Upper lobe of left lung (tissue), 6 donors: Measurements from ENCODE around the gene ERO1A. TPM values are rescaled to one million over a fixed set of nuclear protein-coding genes. Genes with fewer than 3 reads are reported as not detected.
A peak's percentile ranks its signal among the peaks of the same experiment; 100 is the strongest.

ENCODE experiments used
- ATAC-seq, 2 donors: fragments of 200-7000 bp; cut with Tn5 transposase; one replicate each; pipeline ENCODE4 v1.9.1; 2022; ENCODE audit warnings: mild to moderate bottlenecking in 2 of 2, moderate library complexity in 2 of 2; ENCODE audit not compliant: low FRiP score in 2 of 2
- DNase-seq, 2 donors: peaks; one replicate each; pipeline ENCODE4 v3.0.0-alpha.2; 2019 to 2020
- H3K27ac ChIP-seq, 4 donors: fragments of 200-600 bp; sonication (generic); one replicate each; pipeline ENCODE4 v1.5.1; 2016 to 2019
- H3K27me3 ChIP-seq, 4 donors: fragments of 200-600 bp; sonication (generic); one replicate each; pipeline ENCODE4 v1.5.1; 2017 to 2019
- H3K36me3 ChIP-seq, 4 donors: fragments of 200-600 bp; sonication (generic); one replicate each; pipeline ENCODE4 v1.5.1; 2016 to 2019
- H3K4me1 ChIP-seq, 4 donors: fragments of 200-600 bp; sonication (generic); one replicate each; pipeline ENCODE4 v1.5.1; 2018 to 2019
- H3K4me3 ChIP-seq, 4 donors: fragments of 200-600 bp; sonication (generic); one replicate each; pipeline ENCODE4 v1.5.1; 2017 to 2019; ENCODE audit warnings: mild to moderate bottlenecking in 2 of 4, moderate library complexity in 1 of 4
- H3K9me3 ChIP-seq, 4 donors: fragments of 200-600 bp; sonication (generic); one replicate each; pipeline ENCODE4 v1.5.1; 2018 to 2019
- CTCF ChIP-seq, 6 experiments: fragments of 450-650 bp in 4 of 6; fragments of 200-600 bp in 2 of 6; sonication (generic) in 2 of 6; IDR thresholded peaks; one replicate each; pipeline ENCODE4 v1.5.1; 2016 to 2019; ENCODE audit warnings: antibody characterized with exemption in 6 of 6
- EP300 ChIP-seq, 4 donors: sonication (generic); formaldehyde crosslinking; IDR thresholded peaks; one replicate each; pipeline ENCODE4 v1.5.1; 2017; ENCODE audit warnings: antibody characterized with exemption in 4 of 4, control low read depth in 2 of 4
- POLR2A ChIP-seq, 4 donors: fragments of 450-650 bp; IDR thresholded peaks; one replicate each; pipeline ENCODE4 v1.5.1; 2016 to 2017; ENCODE audit warnings: antibody characterized with exemption in 4 of 4, mild to moderate bottlenecking in 2 of 4
- POLR2AphosphoS5 ChIP-seq, 2 donors: sonication (generic); formaldehyde crosslinking; IDR thresholded peaks; one replicate each; pipeline ENCODE4 v1.5.1; 2017; ENCODE audit warnings: antibody characterized with exemption in 2 of 2
- WGBS, 2 donors: methylation state at CpG; one replicate each; pipeline ENCODE4 v1.1.5; 2017 to 2018; 5-methylcytosine and 5-hydroxymethylcytosine counted together
- total RNA-seq, 6 donors: library from RNA; depleted of rRNA in 4 of 6; stranded (reverse); fragments of >200 nt in 4 of 6; gene quantifications; one replicate each; pipeline versions ENCODE4 v1.1.0 to v1.2.1, GENCODE V29; 2016 to 2021
- donor health status: DM: no; HTN: no; CAD: no; lungs with moderate emphysema.
- donor health status: DM: no; HTN: yes; CAD: no; lungs with severe emphysema.

Gene ERO1A
- total RNA-seq, 6 donors from 2014 or later, result 36.4 to 63.4 (median 50.9) TPM

- Histone ChIP-seq H3K27me3 (no peaks in the 10 kb centered on the region), H3K27ac (peak within 1 kb of the TSS; percentile 90 to 95 (median 92)), H3K9me3 (no peaks in the 10 kb centered on the region), H3K36me3 (peaks cover 11 to 36% (median 22%) of the 10 kb centered on the region in 4 donors), H3K4me3 (peak within 1 kb of the TSS; percentile 59 to 90 (median 63)), H3K4me1 (peaks cover 23 to 30% (median 29%) of the 10 kb centered on the region in 4 donors)
- peak in 3 of 4 donors; percentile 19 to 86 (median 72) for TF ChIP-seq POLR2A (IDR thresholded peaks at IDR 0.05)
- peak in 1 of 4 donors; percentile 19 for TF ChIP-seq EP300 (IDR thresholded peaks at IDR 0.05)
- no peak for TF ChIP-seq CTCF (IDR thresholded peaks at IDR 0.05)
- TF ChIP-seq POLR2AphosphoS5 (IDR thresholded peaks at IDR 0.05), result peak; percentile 78 to 82
- 0 to 1% methylated on average over 33 to 36 of the region's 43 CpGs for WGBS, 2 donors
- peak; percentile 97 to 98 for DNase-seq
- ATAC-seq, result peak; percentile 99 to 100
These were observed 11.7 kb upstream of the ERO1A start, which contains the start of gene PSMC6 for GRCh38 chr14:52706724-52707706. Gene PSMC6 (plus strand): TSS chr14:52707200. CDS start chr14:52707220, 20 bp downstream.

- peaks cover 9 to 29% (median 17%) of the 10 kb centered on the region in 4 donors for H3K36me3 ChIP-seq
- peaks cover 26 to 30% (median 30%) of the 10 kb centered on the region in 4 donors for H3K4me1 ChIP-seq
- peak overlapping the region in 3 of 4 donors; percentile 60 to 90 (median 66) for H3K4me3 ChIP-seq
- peak overlapping the region; percentile 90 to 95 (median 92) for H3K27ac ChIP-seq
- peak in 1 of 2 donors; percentile 44 for ATAC-seq
- H3K27me3 ChIP-seq, result no peaks in the 10 kb centered on the region
- peak in 1 of 2 donors; percentile 41 for DNase-seq
- no peaks in the 10 kb centered on the region for H3K9me3 ChIP-seq
- WGBS, 2 donors, result 81 to 87% methylated on average over 5 of the region's 5 CpGs
- TF ChIP-seq POLR2A (IDR thresholded peaks at IDR 0.05) (no peak), EP300 (IDR thresholded peaks at IDR 0.05) (no peak), CTCF (IDR thresholded peaks at IDR 0.05) (no peak)
These were observed 10.9 kb upstream of the ERO1A start for GRCh38 chr14:52706286-52706685.

GRCh38 chr14:52703664-52704063 lies 8.3 kb upstream of the ERO1A start:
- no peak overlapping the region for H3K4me3 ChIP-seq
- no peaks in the 10 kb centered on the region for H3K9me3 ChIP-seq
- H3K4me1 ChIP-seq, result peaks cover 21 to 39% (median 26%) of the 10 kb centered on the region in 4 donors
- no peaks in the 10 kb centered on the region for H3K27me3 ChIP-seq
- ATAC-seq, result no peak
- WGBS, 2 donors, result 79 to 86% methylated on average over 2 of the region's 2 CpGs
- H3K36me3 ChIP-seq, result peaks cover 0 to 3% (median under 1%) of the 10 kb centered on the region in 4 donors
- peak overlapping the region in 2 of 4 donors; percentile 40 for H3K27ac ChIP-seq
- no peak for DNase-seq
- TF ChIP-seq CTCF (IDR thresholded peaks at IDR 0.05) (no peak), POLR2AphosphoS5 (IDR thresholded peaks at IDR 0.05) (no peak)

GRCh38 chr14:52703225-52703624 lies 7.9 kb upstream of the ERO1A start:
- DNase-seq (peak in 1 of 2 donors; percentile 87), ATAC-seq (peak; percentile 23 to 28)
- Histone ChIP-seq H3K4me3 (no peak overlapping the region), H3K36me3 (no peaks in the 10 kb centered on the region), H3K27me3 (no peaks in the 10 kb centered on the region), H3K4me1 (peaks cover 17 to 34% (median 22%) of the 10 kb centered on the region in 4 donors), H3K27ac (peak overlapping the region in 2 of 4 donors; percentile 40), H3K9me3 (no peaks in the 10 kb centered on the region)
- peak in 1 of 4 donors; percentile 72 for TF ChIP-seq EP300 (IDR thresholded peaks at IDR 0.05)
- no peak for TF ChIP-seq CTCF (IDR thresholded peaks at IDR 0.05)
- peak; percentile 18 to 68 for TF ChIP-seq POLR2AphosphoS5 (IDR thresholded peaks at IDR 0.05)
- TF ChIP-seq POLR2A (IDR thresholded peaks at IDR 0.05), result no peak
- 61 to 62% methylated on average over 3 of the region's 3 CpGs for WGBS, 2 donors
